Vagina (tissue), 2 donors: ENCODE measurements around the gene CCSER1.

Experiments
- CTCF ChIP-seq, 3 experiments: fragments of 450-650 bp in 2 of 3; fragments of 200-600 bp in 1 of 3; sonication (generic) in 1 of 3; IDR thresholded peaks; one replicate each; pipeline ENCODE4 v1.5.1; 2017 to 2019; ENCODE audit warnings: antibody characterized with exemption in 3 of 3, mild to moderate bottlenecking in 2 of 3, moderate library complexity in 2 of 3
- POLR2A ChIP-seq, 2 donors: fragments of 450-650 bp; IDR thresholded peaks; one replicate each; pipeline ENCODE4 v1.6.1; 2017; ENCODE audit warnings: antibody characterized with exemption in 2 of 2, mild to moderate bottlenecking in 2 of 2, moderate library complexity in 2 of 2
- POLR2AphosphoS5 ChIP-seq, 2 donors: sonication (generic); formaldehyde crosslinking; IDR thresholded peaks; one replicate each; pipeline ENCODE4 v1.9.0; 2017; ENCODE audit warnings: antibody characterized with exemption in 2 of 2, mild to moderate bottlenecking in 2 of 2, low read depth in 1 of 2; ENCODE audit not compliant: insufficient read depth in 1 of 2

GRCh38 chr4:91207535-91207934 lies 1080.3 kb downstream of the CCSER1 start:
- TF ChIP-seq CTCF (IDR thresholded peaks at IDR 0.05) (no peak), POLR2A (IDR thresholded peaks at IDR 0.05) (no peak), POLR2AphosphoS5 (IDR thresholded peaks at IDR 0.05; ENCODE audit: insufficient read depth in 1 of 2, low read depth in 1 of 2) (no peak)
